Neuron (in vitro differentiated cells): ENCODE data around the gene KRTAP2-4.
"Not testable (repeated sequence)": the region's sequence is repeated elsewhere in the genome, so short reads cannot be mapped to it uniquely, and the experiment has no call there.

ENCODE experiments used
- H2AFZ ChIP-seq: one replicate; pipeline ENCODE4 v1.6.1; 2013; ENCODE audit warnings: low read depth, mild to moderate bottlenecking, inconsistent platforms, low read length, moderate library complexity
- H3K27me3 ChIP-seq: one replicate; pipeline ENCODE4 v1.6.1; 2013; ENCODE audit warnings: low read length; ENCODE audit not compliant: insufficient read depth
- H3K36me3 ChIP-seq: one replicate; pipeline ENCODE4 v1.6.1; 2013; ENCODE audit warnings: low read length; ENCODE audit not compliant: insufficient read depth
- H3K4me1 ChIP-seq: one replicate; pipeline ENCODE4 v1.6.1; 2013; ENCODE audit warnings: low read length; ENCODE audit not compliant: insufficient read depth
- H3K4me3 ChIP-seq: 2 replicates; pipeline ENCODE4 v1.5.1; 2013; ENCODE audit warnings: mild to moderate bottlenecking, low read length, moderate library complexity
- H3K9me3 ChIP-seq: one replicate; pipeline ENCODE4 v1.6.1; 2013; ENCODE audit warnings: low read length

Gene KRTAP2-4

DNA sequence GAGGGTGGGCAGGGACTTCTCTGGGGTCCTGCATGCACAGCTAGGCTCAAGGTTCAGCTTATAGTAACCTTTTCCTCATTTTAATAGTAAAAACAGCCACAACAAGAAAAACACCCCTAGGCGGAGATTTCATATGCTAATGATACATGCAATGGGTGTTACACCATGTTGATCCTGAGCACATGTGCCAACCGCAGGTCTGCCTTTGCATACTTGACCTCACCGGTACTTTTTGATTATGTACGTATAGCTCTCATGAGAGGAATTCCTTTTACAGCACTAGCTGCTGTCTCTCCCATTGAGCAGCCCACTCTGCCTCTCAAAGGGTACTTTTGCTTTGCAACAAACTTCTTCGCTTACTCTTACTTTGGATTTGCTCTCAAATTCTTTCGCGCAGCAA, 30.4 kb upstream of the KRTAP2-4 start:
- H3K9me3 ChIP-seq = no peaks in the 10 kb centered on the region
- H3K36me3 ChIP-seq = no peaks in the 10 kb centered on the region
- H3K4me1 ChIP-seq = no peaks in the 10 kb centered on the region
- no peak overlapping the region for H3K4me3 ChIP-seq
- H3K27me3 ChIP-seq = peaks cover 3% of the 10 kb centered on the region
- H2AFZ ChIP-seq = no peak overlapping the region

DNA sequence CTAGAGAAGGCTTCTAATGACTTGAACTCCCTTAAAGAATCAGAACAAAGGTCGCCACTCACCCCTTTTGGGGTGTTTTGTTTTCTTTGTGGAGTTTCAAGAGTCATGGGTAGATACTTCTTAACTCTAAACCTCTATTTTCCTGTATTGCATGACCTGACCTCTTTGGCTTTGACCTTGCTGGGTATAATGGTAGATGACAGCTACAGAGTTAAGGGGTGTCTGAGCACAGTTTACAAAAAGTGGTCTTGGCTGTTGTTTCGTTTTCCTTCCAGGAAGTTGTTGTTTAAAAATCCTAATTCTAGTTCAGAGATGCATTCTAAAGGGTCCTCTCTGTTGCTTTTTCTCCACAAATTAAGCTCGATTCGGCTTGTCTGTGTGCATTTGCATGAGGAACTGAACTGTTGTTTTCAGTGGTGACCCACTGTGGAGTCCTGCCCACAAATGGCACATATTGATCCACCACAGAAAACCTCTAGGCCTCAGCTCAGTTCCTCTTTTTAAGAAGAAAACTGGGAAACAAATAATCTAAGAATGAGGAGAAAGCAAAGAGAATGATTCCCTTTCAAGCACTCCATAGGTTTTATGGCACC, 23.2 kb upstream of the KRTAP2-4 start:
- not testable (repeated sequence) for H3K9me3 ChIP-seq, H2AFZ ChIP-seq, H3K4me1 ChIP-seq, H3K36me3 ChIP-seq, H3K27me3 ChIP-seq, H3K4me3 ChIP-seq

DNA sequence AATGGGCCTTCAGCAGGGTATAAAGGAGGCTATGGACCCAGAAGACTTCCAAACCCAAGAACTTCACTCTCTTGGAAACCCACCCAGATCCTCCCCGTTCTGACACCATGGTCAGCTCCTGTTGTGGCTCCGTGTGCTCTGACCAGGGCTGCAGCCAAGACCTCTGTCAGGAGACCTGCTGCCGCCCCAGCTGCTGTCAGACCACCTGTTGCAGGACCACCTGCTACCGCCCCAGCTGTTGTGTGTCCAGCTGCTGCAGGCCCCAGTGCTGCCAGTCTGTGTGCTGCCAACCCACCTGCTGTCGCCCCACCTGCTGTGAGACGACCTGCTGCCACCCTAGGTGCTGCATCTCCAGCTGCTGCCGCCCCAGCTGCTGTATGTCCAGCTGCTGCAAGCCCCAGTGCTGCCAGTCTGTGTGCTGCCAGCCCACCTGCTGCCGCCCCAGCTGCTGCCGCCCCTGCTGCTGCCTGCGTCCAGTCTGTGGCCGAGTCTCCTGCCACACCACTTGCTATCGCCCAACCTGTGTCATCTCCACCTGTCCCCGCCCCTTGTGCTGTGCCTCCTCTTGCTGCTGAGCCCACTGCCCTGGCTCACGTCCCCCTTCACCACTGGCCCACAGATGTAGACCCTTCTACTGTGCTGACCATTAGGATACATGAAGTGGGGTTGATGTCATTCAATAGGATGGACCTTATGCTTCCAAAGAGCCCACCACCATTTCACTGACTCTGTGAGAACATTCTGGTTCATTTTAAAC, 18.6 kb upstream of the KRTAP2-4 start, which contains the start of gene KRTAP4-7:
TSS of gene KRTAP4-7 (plus strand) at position 51 of the 757 bp plus-strand sequence. CDS start at position 108, 57 bp downstream.
- not testable (repeated sequence) for H3K4me3 ChIP-seq, H2AFZ ChIP-seq, H3K9me3 ChIP-seq, H3K36me3 ChIP-seq, H3K4me1 ChIP-seq, H3K27me3 ChIP-seq

DNA sequence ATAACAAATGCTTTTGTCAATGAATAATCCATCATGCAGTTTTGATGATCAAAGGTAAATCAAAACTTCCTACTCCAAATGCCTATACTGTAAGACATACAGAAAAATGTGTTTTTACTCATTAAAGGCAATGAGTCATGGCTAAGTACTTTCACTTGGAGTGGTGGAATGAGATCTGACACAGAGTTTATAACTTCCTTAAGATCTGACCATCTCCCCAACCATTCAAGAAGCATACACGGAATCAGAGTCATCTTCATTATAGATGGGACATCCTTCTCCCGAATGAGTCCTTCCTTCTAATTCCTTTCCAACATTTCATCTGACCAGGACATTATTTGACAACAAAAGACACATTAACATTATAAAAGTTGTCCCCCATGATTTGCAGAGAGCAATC, 17.7 kb upstream of the KRTAP2-4 start:
- H3K4me1 ChIP-seq, H3K36me3 ChIP-seq, H3K27me3 ChIP-seq, H3K9me3 ChIP-seq, H2AFZ ChIP-seq, H3K4me3 ChIP-seq: not testable (repeated sequence)

DNA sequence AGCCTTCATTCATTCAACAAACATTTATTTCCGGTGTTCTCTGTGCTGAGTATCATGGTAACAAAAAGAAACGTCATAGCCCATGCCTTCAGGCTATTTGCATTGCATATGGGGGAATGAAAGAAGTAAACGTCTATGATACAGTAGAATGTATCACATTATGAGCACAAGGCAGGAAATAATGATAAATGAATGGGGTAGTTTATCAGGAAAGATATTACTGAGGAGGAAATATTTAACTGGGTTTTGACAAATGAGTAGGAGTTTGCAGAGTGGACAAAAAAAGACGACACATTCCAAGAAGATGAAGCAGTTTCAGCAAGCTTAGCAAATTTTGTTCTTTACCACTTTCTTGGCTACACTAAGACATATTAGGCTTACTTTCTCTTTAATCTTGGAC, 16.9 kb upstream of the KRTAP2-4 start:
- no peaks in the 10 kb centered on the region for H3K4me1 ChIP-seq
- H3K9me3 ChIP-seq = no peaks in the 10 kb centered on the region
- no peaks in the 10 kb centered on the region for H3K27me3 ChIP-seq
- no peaks in the 10 kb centered on the region for H3K36me3 ChIP-seq
- no peak overlapping the region for H2AFZ ChIP-seq
- H3K4me3 ChIP-seq = no peak overlapping the region

DNA sequence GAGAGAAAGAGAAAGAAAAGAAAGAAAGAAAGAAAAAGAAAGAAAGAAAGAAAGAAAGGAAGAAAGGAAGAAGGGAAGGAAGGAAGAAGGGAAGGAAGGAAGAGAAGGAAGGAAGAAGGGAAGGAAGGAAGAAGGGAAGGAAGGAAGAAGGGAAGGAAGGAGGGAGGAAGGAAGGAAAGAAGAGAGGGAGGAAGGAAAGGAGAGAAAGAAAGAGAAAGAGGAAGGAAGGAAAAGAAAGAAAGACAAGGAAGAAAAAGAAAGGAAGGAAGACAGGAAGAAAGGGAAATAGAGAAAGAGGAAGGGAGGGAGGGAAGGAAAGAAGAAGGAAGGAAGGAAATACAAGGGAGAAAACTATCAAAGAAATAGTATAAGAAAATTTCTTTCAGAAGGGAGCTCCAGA, 11.1 kb upstream of the KRTAP2-4 start:
- no peaks in the 10 kb centered on the region for H3K27me3 ChIP-seq
- H3K4me1 ChIP-seq = no peaks in the 10 kb centered on the region
- no peak overlapping the region for H3K4me3 ChIP-seq
- no peak overlapping the region for H2AFZ ChIP-seq
- no peaks in the 10 kb centered on the region for H3K9me3 ChIP-seq
- no peaks in the 10 kb centered on the region for H3K36me3 ChIP-seq

DNA sequence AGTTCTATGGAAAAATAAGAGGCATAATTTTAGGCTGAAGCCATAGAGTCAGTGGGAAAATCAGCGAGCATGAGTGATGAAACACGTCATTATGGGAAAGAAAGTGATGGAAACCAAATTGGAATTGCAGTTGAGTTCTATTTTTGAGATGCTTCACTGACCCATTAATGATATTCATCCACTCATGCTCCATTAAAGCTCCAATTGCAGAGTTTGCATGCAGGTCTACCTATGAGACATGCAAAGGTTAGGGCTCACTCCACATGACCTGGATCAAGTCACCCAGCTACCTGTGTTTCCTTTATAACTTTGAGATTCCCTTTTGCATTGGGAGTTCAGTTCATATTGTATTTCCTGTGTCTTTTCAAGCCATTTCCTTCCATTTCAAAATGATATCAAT, 8.0 kb upstream of the KRTAP2-4 start:
- Histone ChIP-seq H3K36me3 (no peaks in the 10 kb centered on the region), H3K27me3 (no peaks in the 10 kb centered on the region), H3K9me3 (no peaks in the 10 kb centered on the region), H3K4me1 (no peaks in the 10 kb centered on the region), H3K4me3 (no peak overlapping the region), H2AFZ (no peak overlapping the region)

DNA sequence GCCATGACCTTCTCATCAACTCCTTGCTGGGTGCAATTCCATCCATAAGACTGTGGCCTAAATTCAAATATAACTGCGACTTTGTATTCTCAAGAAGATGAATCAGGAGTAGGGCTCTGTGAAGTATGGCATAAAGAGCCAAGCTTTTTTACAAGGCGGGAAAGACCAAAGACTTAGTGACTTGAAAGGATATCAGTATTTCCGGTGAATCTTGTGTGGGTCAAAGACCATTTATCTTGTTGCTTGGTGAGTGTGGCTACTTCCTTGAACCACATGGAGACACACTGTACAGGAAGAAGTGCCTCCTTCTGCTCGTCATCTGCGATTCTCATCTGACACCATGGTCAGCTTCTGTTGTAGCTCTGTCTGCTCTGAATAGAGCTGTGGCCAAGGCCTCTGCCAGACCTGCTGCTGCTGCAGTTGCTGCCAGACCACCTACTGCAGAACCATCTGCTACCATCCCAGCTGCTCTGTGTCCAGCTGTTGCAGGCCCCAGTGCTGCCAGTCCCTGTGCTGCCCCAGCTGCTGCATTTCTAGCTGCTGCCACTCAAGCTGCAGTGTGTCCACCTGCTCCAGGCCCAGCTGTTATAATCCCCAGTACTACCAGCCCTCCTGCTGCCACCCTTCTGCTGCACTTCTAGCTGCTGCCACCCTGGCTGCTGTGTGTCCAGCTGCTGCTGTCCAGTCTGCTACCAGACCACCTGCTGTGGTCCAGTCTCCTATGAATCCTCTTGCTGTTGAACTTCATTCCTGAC, 6.1 kb upstream of the KRTAP2-4 start:
- Histone ChIP-seq H3K4me3 (no peak overlapping the region), H3K9me3 (no peaks in the 10 kb centered on the region), H3K27me3 (no peaks in the 10 kb centered on the region), H3K4me1 (no peaks in the 10 kb centered on the region), H3K36me3 (no peaks in the 10 kb centered on the region), H2AFZ (no peak overlapping the region)

DNA sequence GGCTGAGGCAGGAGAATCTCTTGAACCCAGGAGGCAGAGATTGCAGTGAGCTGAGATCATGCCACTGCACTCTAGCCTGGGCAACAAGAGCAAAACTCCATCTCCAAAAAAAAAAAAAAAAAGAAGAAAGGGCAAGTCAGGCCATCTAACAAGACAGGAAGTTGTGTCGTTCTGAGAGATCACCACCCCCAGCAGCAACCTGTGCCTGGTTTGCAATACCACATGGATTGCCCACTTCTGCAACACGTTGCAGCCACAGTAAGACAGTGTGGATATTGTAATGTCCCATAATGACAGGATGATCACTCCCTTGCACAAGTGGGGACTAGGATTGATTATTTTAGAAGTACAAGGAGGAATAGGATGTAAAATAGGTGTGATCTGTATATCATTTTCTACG, 3.4 kb upstream of the KRTAP2-4 start:
- Histone ChIP-seq H3K4me1 (no peaks in the 10 kb centered on the region), H3K9me3 (no peaks in the 10 kb centered on the region), H3K27me3 (no peaks in the 10 kb centered on the region)

DNA sequence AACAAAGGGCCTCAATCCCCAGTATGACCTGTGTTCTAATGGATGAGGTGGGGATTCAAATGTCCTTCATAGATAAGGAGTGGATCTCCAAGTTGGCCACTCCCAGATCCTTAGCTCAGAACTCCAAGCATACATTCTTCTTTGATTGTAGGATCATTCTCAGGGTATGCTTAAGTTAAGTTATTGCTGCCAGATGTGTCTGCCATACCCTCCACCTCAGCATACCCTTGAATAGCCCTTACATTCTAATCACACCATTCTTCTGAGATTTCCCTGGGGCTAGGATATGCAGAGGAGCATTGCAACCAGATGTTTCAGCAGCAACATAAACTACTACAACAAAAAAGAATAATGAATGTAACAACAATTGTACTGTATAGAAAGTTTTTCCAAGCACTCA, 1.6 kb upstream of the KRTAP2-4 start:
- H3K4me1 ChIP-seq = no peaks in the 10 kb centered on the region
- no peaks in the 10 kb centered on the region for H3K9me3 ChIP-seq
- H3K36me3 ChIP-seq = no peaks in the 10 kb centered on the region
- H3K27me3 ChIP-seq = no peaks in the 10 kb centered on the region
- no peak overlapping the region for H2AFZ ChIP-seq
- H3K4me3 ChIP-seq = no peak overlapping the region

More for the DNA sequence above, 3.4 kb upstream of the KRTAP2-4 start:
- Histone ChIP-seq H2AFZ (no peak overlapping the region), H3K4me3 (no peak overlapping the region), H3K36me3 (no peaks in the 10 kb centered on the region)

DNA sequence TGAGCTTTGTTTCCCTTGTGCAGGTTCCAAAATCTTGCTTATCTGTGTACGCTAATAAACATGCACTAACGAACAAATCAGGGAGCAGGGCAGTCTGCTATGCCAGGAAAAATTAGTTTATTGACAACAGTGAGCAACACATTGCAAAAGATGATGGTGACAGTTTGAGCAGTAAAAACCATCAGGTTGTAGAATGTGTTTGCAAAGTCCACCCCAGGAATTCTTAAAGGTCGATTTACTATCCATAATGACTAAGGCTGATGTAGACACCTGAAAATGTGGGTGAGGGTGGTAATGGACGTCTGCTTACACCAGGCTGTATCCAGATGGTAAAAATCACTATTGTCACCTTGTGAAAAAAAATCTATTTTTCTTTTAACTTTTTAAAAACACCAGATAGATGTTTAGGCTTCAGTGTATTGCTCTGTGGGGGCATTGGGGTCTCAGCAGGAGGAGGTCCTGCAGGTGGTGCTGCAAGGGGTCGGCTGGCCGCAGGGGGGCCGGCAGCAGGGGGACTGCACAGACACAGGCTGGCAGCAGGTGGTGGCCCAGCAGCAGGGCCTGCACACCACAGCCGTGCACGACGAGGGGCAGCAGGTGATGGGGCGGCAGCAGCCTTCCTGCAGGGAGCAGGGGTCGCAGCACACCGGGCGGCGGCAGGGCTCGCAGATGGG, 526 bp downstream of the KRTAP2-4 start:
- H3K36me3 ChIP-seq, H3K9me3 ChIP-seq, H3K4me1 ChIP-seq, H3K4me3 ChIP-seq, H3K27me3 ChIP-seq, H2AFZ ChIP-seq: not testable (repeated sequence)

DNA sequence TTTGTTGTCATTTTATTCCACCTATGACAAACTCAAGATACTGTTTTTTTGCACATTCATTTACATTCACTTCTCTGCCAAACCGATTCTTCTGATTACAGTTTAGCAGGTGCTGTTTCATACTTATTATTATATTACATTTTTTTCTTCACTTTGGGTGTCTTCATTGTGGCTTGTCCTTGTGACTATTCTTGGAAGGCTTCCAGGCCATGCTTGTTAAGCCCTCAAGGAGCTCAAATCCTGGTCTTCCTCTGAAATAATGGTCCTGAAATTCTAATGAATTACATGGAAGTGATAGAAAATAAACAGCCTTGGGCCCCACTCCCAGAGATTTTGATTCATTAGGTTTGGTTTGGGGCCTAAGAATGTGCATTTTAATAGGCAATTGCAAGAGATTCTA, 1.4 kb downstream of the KRTAP2-4 start:
- H3K4me1 ChIP-seq = no peaks in the 10 kb centered on the region
- H3K4me3 ChIP-seq = no peak overlapping the region
- no peaks in the 10 kb centered on the region for H3K9me3 ChIP-seq
- no peaks in the 10 kb centered on the region for H3K36me3 ChIP-seq
- H3K27me3 ChIP-seq = no peaks in the 10 kb centered on the region
- H2AFZ ChIP-seq = no peak overlapping the region

DNA sequence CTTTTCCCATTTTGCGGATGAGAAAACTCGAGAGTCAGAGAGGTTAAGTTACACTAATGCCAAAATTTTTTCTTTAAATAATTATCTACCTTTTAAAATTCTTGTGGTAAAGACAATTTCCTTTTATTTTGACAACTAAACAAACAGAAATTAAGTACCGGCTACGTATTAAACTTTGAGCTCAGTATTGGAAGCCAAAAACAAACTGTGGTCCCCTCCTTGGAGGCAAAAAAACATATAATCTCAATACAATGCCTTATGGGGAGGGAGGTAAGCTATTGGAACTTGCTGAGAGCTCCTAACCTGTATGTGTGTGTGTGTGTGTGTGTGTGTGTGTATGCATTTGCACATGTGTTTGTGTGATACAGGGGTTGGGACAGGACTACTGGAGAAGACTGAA, 2.2 kb downstream of the KRTAP2-4 start:
- no peak overlapping the region for H3K4me3 ChIP-seq
- H3K4me1 ChIP-seq = no peaks in the 10 kb centered on the region
- H2AFZ ChIP-seq = no peak overlapping the region
- H3K27me3 ChIP-seq = no peaks in the 10 kb centered on the region
- no peaks in the 10 kb centered on the region for H3K36me3 ChIP-seq
- no peaks in the 10 kb centered on the region for H3K9me3 ChIP-seq
